ENCODE measurements around the gene SCARF2. TPM values are rescaled to one million over a fixed set of nuclear protein-coding genes. Genes with fewer than 3 reads are reported as not detected.
"Not testable (repeated sequence)": the region's sequence is repeated elsewhere in the genome, so short reads cannot be mapped to it uniquely, and the experiment has no call there.

SCARF2 gene
- total and polyA plus RNA-seq, 3 donors from 2014 or later, result 3.3 to 12.3 (median 10.4) TPM

- Histone ChIP-seq H3K4me1 (peaks cover 3% of the 10 kb centered on the region), H3K27ac (no peak overlapping the region), H3K27me3 (no peaks in the 10 kb centered on the region), H3K9me3 (no peaks in the 10 kb centered on the region), H3K4me3 (no peak overlapping the region), H3K36me3 (ENCODE audit: low read depth, missing control alignments) (no peaks in the 10 kb centered on the region)
- TF ChIP-seq CTCF (IDR thresholded peaks at IDR 0.05) (no peak), POLR2A (IDR thresholded peaks at IDR 0.05) (no peak)
- 55 to 61% methylated on average over 18 to 20 of the region's 20 CpGs for WGBS, 2 donors
- intact Hi-C loops (cut with DNase I; ENCODE audit: low total_unique reads), result no loop called here
- DNase-seq, result no peak
Measured at GRCh38 chr22:20395181-20395906, 42.3 kb downstream of the SCARF2 start.

- Histone ChIP-seq H3K4me3 (peak within 1 kb of the TSS; percentile 70 to 73), H3K27me3 (no peaks in the 10 kb centered on the region), H3K27ac (peak within 1 kb of the TSS; percentile 64 to 71), H3K4me1 (peaks cover 3% of the 10 kb centered on the region), H3K36me3 (ENCODE audit: low read depth, missing control alignments) (no peaks in the 10 kb centered on the region), H3K9me3 (no peaks in the 10 kb centered on the region)
- TF ChIP-seq POLR2A (IDR thresholded peaks at IDR 0.05) (no peak), CTCF (IDR thresholded peaks at IDR 0.05) (no peak)
- WGBS, 2 donors, result 1% methylated on average over 27 to 59 of the region's 71 CpGs
- peak; percentile 93 for DNase-seq
- intact Hi-C loops (cut with DNase I; ENCODE audit: low total_unique reads), result no loop called here
Measured at GRCh38 chr22:20393705-20394476, 43.7 kb downstream of the SCARF2 start, which contains the start of gene ZNF74. Gene ZNF74, plus strand, starts transcription at chr22:20394151. Its CDS starts 478 bp downstream, at chr22:20394629.

- Histone ChIP-seq H3K9me3 (no peaks in the 10 kb centered on the region), H3K4me3 (peak overlapping the region; percentile 70 to 73), H3K27me3 (no peaks in the 10 kb centered on the region), H3K4me1 (peaks cover 3% of the 10 kb centered on the region), H3K27ac (peak overlapping the region in 1 of 2 donors; percentile 64), H3K36me3 (ENCODE audit: low read depth, missing control alignments) (no peaks in the 10 kb centered on the region)
- DNase-seq, result no peak
- intact Hi-C loops (cut with DNase I; ENCODE audit: low total_unique reads), result no loop called here
- no peak for TF ChIP-seq CTCF (IDR thresholded peaks at IDR 0.05)
- TF ChIP-seq POLR2A (IDR thresholded peaks at IDR 0.05), result no peak
- 70 to 78% methylated on average over 19 to 23 of the region's 23 CpGs for WGBS, 2 donors
Measured at GRCh38 chr22:20392983-20393704, 44.5 kb downstream of the SCARF2 start.

- 85% methylated on average over 53 of the region's 53 CpGs; no CpG with 5 or more reads in 1 of the 2 donors for WGBS, 2 donors
- H3K4me3 ChIP-seq, result peak overlapping the region in 1 of 2 donors; percentile 73
- H3K27me3 ChIP-seq; H3K9me3 ChIP-seq; DNase-seq; intact Hi-C loops (cut with DNase I; ENCODE audit: low total_unique reads); H3K4me1 ChIP-seq; H3K36me3 ChIP-seq (ENCODE audit: low read depth, missing control alignments); H3K27ac ChIP-seq: not testable (repeated sequence)
Measured at GRCh38 chr22:20392365-20392881, 45.2 kb downstream of the SCARF2 start.

GRCh38 chr22:20391222-20391621, 46.4 kb downstream of the SCARF2 start:
- no peak overlapping the region for H3K4me3 ChIP-seq
- H3K27me3 ChIP-seq, result no peaks in the 10 kb centered on the region
- no peak for TF ChIP-seq POLR2A (IDR thresholded peaks at IDR 0.05)
- TF ChIP-seq CTCF (IDR thresholded peaks at IDR 0.05), result no peak
- no peaks in the 10 kb centered on the region for H3K4me1 ChIP-seq
- no peak overlapping the region for H3K27ac ChIP-seq
- WGBS, 2 donors, result 84 to 85% methylated on average over 4 of the region's 4 CpGs
- DNase-seq, result no peak
- H3K36me3 ChIP-seq (ENCODE audit: low read depth, missing control alignments), result no peaks in the 10 kb centered on the region
- intact Hi-C loops (cut with DNase I; ENCODE audit: low total_unique reads), result no loop called here
- H3K9me3 ChIP-seq, result no peaks in the 10 kb centered on the region

Measured in testis (tissue), 3 donors.